GM23338 (cell line): ENCODE data around the gene COX4I2. TPM values are rescaled to one million over a fixed set of nuclear protein-coding genes. Genes with fewer than 3 reads are reported as not detected.

ENCODE experiments used
- ATAC-seq: fragments of 200-7000 bp; cut with Tn5 transposase; 3 replicates; pipeline ENCODE4 v1.9.1; 2020
- DNase-seq: peaks from one replicate; pipeline ENCODE4 v3.0.0-alpha.2; 2015; ENCODE audit warnings: low spot score
- H2AFZ ChIP-seq: fragments of 200-600 bp; sonication (generic); 2 replicates; pipeline ENCODE4 v1.8.0; 2016; ENCODE audit warnings: antibody characterized with exemption, mild to moderate bottlenecking, moderate library complexity
- H3F3A ChIP-seq: fragments of 200-600 bp; sonication (generic); replicated peaks from 2 replicates; pipeline ENCODE4 v1.8.0; 2017; ENCODE audit warnings: antibody characterized with exemption, mixed run types, low read depth
- H3K27ac ChIP-seq: fragments of 200-600 bp; sonication (generic); 2 replicates; pipeline ENCODE4 v1.6.1; 2016; ENCODE audit warnings: low read depth
- H3K27me3 ChIP-seq: fragments of 200-600 bp; sonication (generic); 2 replicates; pipeline ENCODE4 v1.8.0; 2016; ENCODE audit warnings: mild to moderate bottlenecking, mixed run types, moderate library complexity; ENCODE audit not compliant: insufficient read depth
- H3K36me3 ChIP-seq: fragments of 200-600 bp; sonication (generic); 2 replicates; pipeline ENCODE4 v1.8.0; 2016; ENCODE audit warnings: mild to moderate bottlenecking; ENCODE audit not compliant: insufficient read depth
- H3K4me1 ChIP-seq: fragments of 200-600 bp; sonication (generic); 2 replicates; pipeline ENCODE4 v1.8.0; 2016; ENCODE audit warnings: mild to moderate bottlenecking, moderate library complexity; ENCODE audit not compliant: insufficient read depth
- H3K4me2 ChIP-seq: fragments of 200-600 bp; sonication (generic); 2 replicates; pipeline ENCODE4 v1.7.1; 2017; ENCODE audit warnings: mixed run types
- H3K4me3 ChIP-seq: fragments of 200-600 bp; sonication (generic); 2 replicates; pipeline ENCODE4 v1.6.1; 2016; ENCODE audit warnings: mixed run types
- H3K79me2 ChIP-seq: fragments of 200-600 bp; sonication (generic); replicated peaks from 2 replicates; pipeline ENCODE4 v1.8.0; 2017; ENCODE audit warnings: mild to moderate bottlenecking; ENCODE audit not compliant: insufficient read depth
- H3K9me2 ChIP-seq: fragments of 200-600 bp; sonication (generic); 2 replicates; pipeline ENCODE4 v1.8.0; 2017; ENCODE audit not compliant: insufficient read depth
- H4K20me1 ChIP-seq: fragments of 200-600 bp; sonication (generic); replicated peaks from 2 replicates; pipeline ENCODE4 v1.8.0; 2017; ENCODE audit warnings: mild to moderate bottlenecking; ENCODE audit not compliant: insufficient read depth
- H3K27ac Mint-ChIP-seq: 2 replicates; pipeline ENCODE4 v1.8.0; 2020; ENCODE audit warnings: inconsistent platforms, mild to moderate bottlenecking, moderate library complexity, mixed read lengths
- H3K27me3 Mint-ChIP-seq: 3 replicates; pipeline ENCODE4 v1.8.0; 2022; ENCODE audit warnings: low read depth, mild to moderate bottlenecking, moderate library complexity, mixed read lengths, inconsistent platforms; ENCODE audit not compliant: insufficient read depth, poor library complexity
- H3K36me3 Mint-ChIP-seq: 3 replicates; pipeline ENCODE4 v1.8.0; 2021; ENCODE audit warnings: low read depth, mild to moderate bottlenecking, inconsistent platforms, moderate library complexity, mixed read lengths
- H3K4me1 Mint-ChIP-seq: 3 replicates; pipeline ENCODE4 v1.8.0; 2020; ENCODE audit warnings: mild to moderate bottlenecking, inconsistent platforms, mixed read lengths
- H3K4me3 Mint-ChIP-seq: 3 replicates; pipeline ENCODE4 v1.8.0; 2021; ENCODE audit warnings: moderate library complexity, mild to moderate bottlenecking, inconsistent platforms, mixed read lengths
- H3K9me3 Mint-ChIP-seq: 3 replicates; pipeline ENCODE4 v1.8.0; 2020; ENCODE audit warnings: moderate library complexity, mild to moderate bottlenecking, inconsistent platforms, mixed read lengths
- EZH2phosphoT487 ChIP-seq: fragments of 200-600 bp; sonication (generic); IDR thresholded peaks from one replicate; pipeline ENCODE4 v1.8.1; 2018; ENCODE audit warnings: antibody characterized with exemption; ENCODE audit not compliant: unreplicated experiment
- NANOG ChIP-seq: IDR thresholded peaks from 2 replicates; pipeline ENCODE4 v1.6.1; 2016; ENCODE audit warnings: antibody characterized with exemption, borderline replicate concordance
- POLR2AphosphoS5 ChIP-seq: IDR thresholded peaks from 2 replicates; pipeline ENCODE4 v1.6.1; 2016; ENCODE audit warnings: antibody characterized with exemption, low read depth
- STAT1 ChIP-seq: IDR thresholded peaks from one replicate; pipeline ENCODE4 v1.6.1; 2016; ENCODE audit warnings: antibody characterized with exemption; ENCODE audit not compliant: unreplicated experiment
- ZNF331 ChIP-seq: fragments of 250-450 bp; sonication (Bioruptor Pico); IDR thresholded peaks from 2 replicates; pipeline ENCODE4 v1.5.0; 2020; ENCODE audit warnings: low read depth, mild to moderate bottlenecking, moderate library complexity
- polyA plus RNA-seq: library from polyadenylated mRNA; unstranded; fragments of >200 nt; fragmentation: Nextera tagmentation; extraction: Ambion mirVana; gene quantifications from 2 replicates; pipeline ENCODE4 v1.2.1, GENCODE V29; 2016
- total RNA-seq: library from RNA; depleted of rRNA; stranded (reverse); fragments of >200 nt; shearing (Covaris generic); gene quantifications from 2 replicates; pipeline ENCODE4 v1.2.3, GENCODE V29; 2014
- TF ChIP-seq, protein P1 (sequence below): IDR thresholded peaks from 2 replicates; pipeline ENCODE4 v1.6.1; 2016; ENCODE audit warnings: antibody characterized with exemption
- TF ChIP-seq, protein P2 (sequence below), 2 experiments: fragments of 200-600 bp in 1 of 2; sonication (generic) in 1 of 2; conservative IDR thresholded peaks; 2 replicates each; pipeline versions ENCODE4 v1.5.1 to v1.6.1; 2016 to 2017; ENCODE audit warnings: antibody characterized with exemption in 2 of 2, low read depth in 2 of 2, mild to moderate bottlenecking in 2 of 2, moderate library complexity in 1 of 2

The COX4I2 gene
- total and polyA plus RNA-seq, 2 experiments from 2014 or later: 0.63 TPM; not detected in 1

DNA sequence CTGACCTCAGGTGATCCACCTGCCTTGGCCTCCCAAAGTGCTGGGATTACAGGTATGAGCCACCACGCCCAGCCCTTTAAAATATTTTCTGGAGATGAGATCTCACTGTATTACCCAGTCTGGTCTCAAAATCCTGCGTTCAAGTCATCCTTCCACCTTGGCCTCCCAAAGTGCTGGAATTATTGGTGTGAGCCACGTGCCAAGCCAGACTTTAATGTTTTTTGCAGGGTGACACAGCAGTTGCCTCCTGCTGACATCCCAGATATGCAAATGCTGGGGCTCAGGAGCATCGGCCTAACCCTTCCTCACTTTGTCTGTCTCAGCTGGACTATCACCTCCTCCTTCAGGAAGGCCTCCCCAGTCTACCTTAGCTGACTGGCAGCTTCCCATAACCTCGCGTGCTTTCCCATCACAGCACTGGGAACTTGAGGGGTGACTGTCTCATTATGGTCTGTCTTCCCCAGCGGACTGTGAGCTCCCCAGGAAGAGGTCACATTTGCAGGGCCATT, 46.9 kb upstream of the COX4I2 start:
- Histone ChIP-seq H3K27me3 (peaks cover 18% of the 10 kb centered on the region), H4K20me1 (no peaks in the 10 kb centered on the region), H3F3A (peaks cover 28% of the 10 kb centered on the region), H3K4me2 (peak overlapping the region; percentile 45; the same call in 1 of the 2 replicates), H3K4me3 (no peak overlapping the region), H3K79me2 (no peaks in the 10 kb centered on the region), H3K4me1 (peaks cover 52% of the 10 kb centered on the region), H2AFZ (no peak overlapping the region), H3K27ac (peak overlapping the region; percentile 20), H3K36me3 (no peaks in the 10 kb centered on the region), H3K9me2 (no peaks in the 10 kb centered on the region)
- ATAC-seq (peak; percentile 8), DNase-seq (peak; percentile 67)
- TF ChIP-seq POLR2AphosphoS5 (0 out of 2 replicates have a peak, but pooled peaks have one; percentile 30), ZNF331 (CRISPR knock-in tag) (no peak)
- no peaks in the 10 kb centered on the region; the same call in 2 of the 3 replicates for H3K9me3 Mint-ChIP-seq
- H3K4me1 Mint-ChIP-seq: peaks cover 57% of the 10 kb centered on the region
- no peak overlapping the region for H3K4me3 Mint-ChIP-seq
- H3K27me3 Mint-ChIP-seq: peaks cover 34% of the 10 kb centered on the region
- no peaks in the 10 kb centered on the region for H3K36me3 Mint-ChIP-seq
- peak overlapping the region; percentile 91 for H3K27ac Mint-ChIP-seq

DNA sequence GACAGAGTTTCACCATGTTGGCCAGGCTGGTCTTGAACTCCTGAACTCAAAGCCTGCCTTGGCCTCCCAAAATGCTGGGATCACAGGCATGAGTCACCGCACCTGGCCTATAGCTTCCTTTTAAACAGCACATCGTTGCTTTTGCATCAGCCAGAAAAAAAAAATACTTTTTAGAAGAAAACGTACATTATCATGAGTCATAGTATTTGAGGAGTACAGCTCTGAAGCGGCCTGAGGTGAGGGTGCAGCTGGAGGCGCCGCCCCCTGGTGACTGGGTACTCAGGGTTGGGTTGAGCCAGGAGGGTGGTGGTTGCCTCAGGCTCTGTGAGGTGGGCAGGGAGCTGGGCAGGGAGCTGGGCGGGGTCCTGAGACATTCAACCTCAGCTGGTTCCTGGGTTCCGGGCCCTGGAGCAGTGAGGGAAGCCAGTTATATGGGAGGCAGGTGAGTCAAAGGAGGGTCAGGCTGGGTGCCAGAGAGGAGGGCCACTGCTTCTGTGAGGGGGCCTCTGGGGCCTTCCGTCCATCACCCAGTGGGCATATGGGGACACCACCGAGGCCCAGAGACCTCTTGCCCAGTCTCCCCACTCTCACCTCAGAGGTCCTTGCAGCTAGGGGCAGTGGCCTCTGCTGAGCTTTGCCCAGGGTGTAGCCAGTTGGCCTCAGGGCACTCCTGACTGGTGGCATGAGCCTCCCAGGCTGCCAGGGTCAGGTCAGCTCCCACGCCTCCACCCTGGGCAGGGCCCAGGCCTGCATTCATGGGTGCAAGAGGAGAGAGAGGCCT, 44.3 kb upstream of the COX4I2 start:
- no peak for ATAC-seq
- no peak overlapping the region for H3K4me3 ChIP-seq
- peak overlapping the region; percentile 76; the same call in 1 of the 2 replicates for H3K27ac Mint-ChIP-seq

DNA sequence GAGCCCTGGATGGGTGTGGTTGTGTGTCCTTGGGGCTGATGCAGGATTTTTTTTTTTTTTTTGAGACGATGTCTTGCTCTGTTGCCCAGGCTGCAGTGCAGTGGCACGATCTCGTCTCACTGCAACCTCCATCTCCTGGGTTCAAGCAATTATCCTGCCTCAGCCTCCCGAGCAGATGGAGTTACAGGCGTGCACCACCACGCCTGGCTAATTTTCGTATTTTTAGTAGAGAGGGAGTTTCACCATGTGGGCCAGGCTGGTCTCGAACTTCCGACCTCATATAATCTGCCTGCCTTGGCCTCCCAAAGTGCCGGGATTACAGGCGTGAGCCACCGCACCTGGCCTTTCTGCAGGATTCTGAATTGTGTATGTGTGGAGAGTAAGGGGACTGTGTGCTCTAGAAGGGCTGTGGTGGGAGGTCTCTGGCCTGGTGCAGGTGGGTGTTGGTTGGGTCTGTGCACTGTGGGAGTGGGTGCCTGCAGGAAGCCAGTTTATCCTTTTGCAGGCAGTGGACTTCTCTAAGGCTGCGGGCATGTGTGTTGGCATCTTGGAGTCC, 43.6 kb upstream of the COX4I2 start:
- no peaks in the 10 kb centered on the region for H3K36me3 Mint-ChIP-seq
- peaks cover 22% of the 10 kb centered on the region for H3K27me3 Mint-ChIP-seq
- Histone ChIP-seq H3K27ac (peak overlapping the region; percentile 40), H4K20me1 (no peaks in the 10 kb centered on the region), H3K9me2 (no peaks in the 10 kb centered on the region), H3K4me2 (peak overlapping the region; percentile 0), H3K27me3 (0 out of 2 replicates have a peak, but pooled peaks cover under 1% of the 10 kb centered on the region), H3K36me3 (no peaks in the 10 kb centered on the region), H3K4me3 (no peak overlapping the region), H3K4me1 (peaks cover 45% of the 10 kb centered on the region), H3F3A (peaks cover 26% of the 10 kb centered on the region), H3K79me2 (0 out of 2 replicates have a peak, but pooled peaks cover 5% of the 10 kb centered on the region), H2AFZ (no peak overlapping the region)
- DNase-seq (no peak), ATAC-seq (no peak)
- peaks cover 41% of the 10 kb centered on the region for H3K4me1 Mint-ChIP-seq
- no peaks in the 10 kb centered on the region; the same call in 2 of the 3 replicates for H3K9me3 Mint-ChIP-seq
- H3K27ac Mint-ChIP-seq: peak overlapping the region; percentile 76
- H3K4me3 Mint-ChIP-seq: no peak overlapping the region; the same call in 2 of the 3 replicates
- TF ChIP-seq EZH2phosphoT487 (no peak), NANOG (no peak), STAT1 (no peak)
- TF ChIP-seq, protein P1, sequence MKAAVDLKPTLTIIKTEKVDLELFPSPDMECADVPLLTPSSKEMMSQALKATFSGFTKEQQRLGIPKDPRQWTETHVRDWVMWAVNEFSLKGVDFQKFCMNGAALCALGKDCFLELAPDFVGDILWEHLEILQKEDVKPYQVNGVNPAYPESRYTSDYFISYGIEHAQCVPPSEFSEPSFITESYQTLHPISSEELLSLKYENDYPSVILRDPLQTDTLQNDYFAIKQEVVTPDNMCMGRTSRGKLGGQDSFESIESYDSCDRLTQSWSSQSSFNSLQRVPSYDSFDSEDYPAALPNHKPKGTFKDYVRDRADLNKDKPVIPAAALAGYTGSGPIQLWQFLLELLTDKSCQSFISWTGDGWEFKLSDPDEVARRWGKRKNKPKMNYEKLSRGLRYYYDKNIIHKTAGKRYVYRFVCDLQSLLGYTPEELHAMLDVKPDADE: no peak

More for the DNA sequence above, 44.3 kb upstream of the COX4I2 start:
- Histone ChIP-seq H3K4me2 (no peak overlapping the region), H3K9me2 (no peaks in the 10 kb centered on the region), H3K79me2 (0 out of 2 replicates have a peak, but pooled peaks cover 5% of the 10 kb centered on the region), H3F3A (peaks cover 26% of the 10 kb centered on the region), H3K27me3 (peaks cover 7% of the 10 kb centered on the region), H3K36me3 (no peaks in the 10 kb centered on the region), H2AFZ (no peak overlapping the region), H3K4me1 (peaks cover 50% of the 10 kb centered on the region), H4K20me1 (no peaks in the 10 kb centered on the region), H3K27ac (no peak overlapping the region)
- Mint-ChIP-seq H3K36me3 (no peaks in the 10 kb centered on the region), H3K4me1 (peaks cover 46% of the 10 kb centered on the region), H3K4me3 (no peak overlapping the region), H3K9me3 (no peaks in the 10 kb centered on the region; the same call in 2 of the 3 replicates), H3K27me3 (peaks cover 29% of the 10 kb centered on the region)
- no peak for TF ChIP-seq ZNF331 (CRISPR knock-in tag)
- TF ChIP-seq, protein P2, sequence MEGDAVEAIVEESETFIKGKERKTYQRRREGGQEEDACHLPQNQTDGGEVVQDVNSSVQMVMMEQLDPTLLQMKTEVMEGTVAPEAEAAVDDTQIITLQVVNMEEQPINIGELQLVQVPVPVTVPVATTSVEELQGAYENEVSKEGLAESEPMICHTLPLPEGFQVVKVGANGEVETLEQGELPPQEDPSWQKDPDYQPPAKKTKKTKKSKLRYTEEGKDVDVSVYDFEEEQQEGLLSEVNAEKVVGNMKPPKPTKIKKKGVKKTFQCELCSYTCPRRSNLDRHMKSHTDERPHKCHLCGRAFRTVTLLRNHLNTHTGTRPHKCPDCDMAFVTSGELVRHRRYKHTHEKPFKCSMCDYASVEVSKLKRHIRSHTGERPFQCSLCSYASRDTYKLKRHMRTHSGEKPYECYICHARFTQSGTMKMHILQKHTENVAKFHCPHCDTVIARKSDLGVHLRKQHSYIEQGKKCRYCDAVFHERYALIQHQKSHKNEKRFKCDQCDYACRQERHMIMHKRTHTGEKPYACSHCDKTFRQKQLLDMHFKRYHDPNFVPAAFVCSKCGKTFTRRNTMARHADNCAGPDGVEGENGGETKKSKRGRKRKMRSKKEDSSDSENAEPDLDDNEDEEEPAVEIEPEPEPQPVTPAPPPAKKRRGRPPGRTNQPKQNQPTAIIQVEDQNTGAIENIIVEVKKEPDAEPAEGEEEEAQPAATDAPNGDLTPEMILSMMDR (conservative IDR thresholded peaks at IDR 0.05; ENCODE audit: low read depth in 2 of 2): peak in 1 of 2 experiments; percentile 43; a peak in 2 of 4 replicates
- no peak for DNase-seq
